ENCODE data around the gene GTF3C2. TPM values are rescaled to one million over a fixed set of nuclear protein-coding genes. Genes with fewer than 3 reads are reported as not detected.

Gene GTF3C2
- total and polyA plus RNA-seq, 9 of the 15 experiments (the other 6 are each of a cell fraction or from before 2014, with no cell fraction given), result 35.5 to 96.8 (median 53.0) TPM

GRCh38 chr2:27322766-27323595 is 33.6 kb downstream of the GTF3C2 start, which contains the start of gene MPV17 (continued):
- TF ChIP-seq NRF1 (conservative IDR thresholded peaks at IDR 0.05 in 1 of 2, IDR thresholded peaks at IDR 0.05 in 1 of 2) (peak; percentile 32 to 50; a peak in 3 of 4 replicates), ZNF263 (CRISPR knock-in tag; IDR thresholded peaks at IDR 0.05; ENCODE audit: borderline replicate concordance) (no peak; the same call in 1 of the 2 replicates), ZBTB1 (CRISPR knock-in tag; IDR thresholded peaks at IDR 0.05; ENCODE audit: borderline replicate concordance, low read depth) (peak; percentile 61; the same call in 1 of the 2 replicates), GMEB1 (CRISPR knock-in tag; IDR thresholded peaks at IDR 0.05) (no peak), ETV6 (IDR thresholded peaks at IDR 0.05; ENCODE audit: borderline replicate concordance in 1 of 2, low read depth in 2 of 2, low read length in 1 of 2) (no peak), ETV6 (CRISPR knock-in tag; IDR thresholded peaks at IDR 0.05; ENCODE audit: borderline replicate concordance) (0 out of 2 replicates have a peak, but pooled peaks have one; percentile 14), FOXO4 (CRISPR knock-in tag; IDR thresholded peaks at IDR 0.05) (peak; percentile 77; the same call in 1 of the 2 replicates), ZNF407 (IDR thresholded peaks at IDR 0.05; ENCODE audit: low read depth) (no peak), CHD2 (IDR thresholded peaks at IDR 0.05; ENCODE audit: low read depth, low read length) (peak; percentile 56; the same call in 1 of the 2 replicates), ERF (CRISPR knock-in tag; IDR thresholded peaks at IDR 0.05) (peak; percentile 15; the same call in 1 of the 2 replicates), ATF1 (CRISPR knock-in tag; IDR thresholded peaks at IDR 0.05) (no peak), ATF1 (tag; IDR thresholded peaks at IDR 0.05) (peak; percentile 77), RB1 (IDR thresholded peaks at IDR 0.05; ENCODE audit: low read depth) (peak; percentile 35)
